DMS53 treated with DMSO at 0.1 percent for 48 hours (cell line): ENCODE data around the gene ADAMTSL1.

ENCODE experiments used
- DNase-seq: peaks from one replicate; lab custom pipeline; 2025; ENCODE audit not compliant: unreplicated experiment; lab: John Stamatoyannopoulos, UW

The ADAMTSL1 gene

DNA sequence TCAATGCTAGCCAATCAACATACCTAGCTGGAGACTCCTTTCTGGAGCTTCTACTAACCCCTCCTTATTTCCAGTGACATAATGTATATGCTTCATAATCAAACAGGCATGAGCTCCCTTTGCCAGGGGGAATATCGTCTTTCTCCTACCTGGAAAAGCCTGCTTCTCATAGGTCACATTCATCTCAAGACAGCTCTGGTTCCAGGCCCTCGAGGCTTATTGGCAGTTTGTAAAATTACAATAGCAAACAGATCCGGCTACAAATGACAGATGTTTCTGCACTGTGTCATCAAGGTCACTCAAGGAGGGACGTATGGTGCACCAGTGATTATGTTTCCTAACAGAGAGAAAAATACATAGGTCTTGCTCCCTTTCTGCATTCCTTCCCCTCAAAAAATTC is 419.1 kb downstream of the ADAMTSL1 start:
- DNase-seq = peak; percentile 3

DNA sequence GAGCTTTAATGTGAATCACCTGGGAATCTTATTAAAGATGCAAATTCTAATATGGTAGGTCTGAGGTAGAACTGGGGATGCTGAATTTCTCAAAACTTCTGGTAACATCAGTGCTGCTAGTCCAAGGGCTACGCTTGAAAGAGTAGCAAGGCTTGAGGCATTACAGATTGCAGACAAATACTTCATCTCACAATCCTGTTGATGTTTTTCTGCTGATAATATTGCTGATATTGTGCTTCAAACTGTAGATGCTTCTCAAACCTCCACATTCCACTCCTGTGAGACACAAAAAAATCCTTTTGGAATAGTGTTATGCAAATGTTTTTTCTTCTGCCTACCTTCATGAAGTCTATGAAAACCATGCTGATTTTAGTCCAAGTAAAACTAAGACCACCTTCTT is 419.5 kb downstream of the ADAMTSL1 start:
- DNase-seq = no peak

- no peak for DNase-seq
These were observed 422.1 kb downstream of the ADAMTSL1 start for GRCh38 chr9:18896004-18896403.

DNA sequence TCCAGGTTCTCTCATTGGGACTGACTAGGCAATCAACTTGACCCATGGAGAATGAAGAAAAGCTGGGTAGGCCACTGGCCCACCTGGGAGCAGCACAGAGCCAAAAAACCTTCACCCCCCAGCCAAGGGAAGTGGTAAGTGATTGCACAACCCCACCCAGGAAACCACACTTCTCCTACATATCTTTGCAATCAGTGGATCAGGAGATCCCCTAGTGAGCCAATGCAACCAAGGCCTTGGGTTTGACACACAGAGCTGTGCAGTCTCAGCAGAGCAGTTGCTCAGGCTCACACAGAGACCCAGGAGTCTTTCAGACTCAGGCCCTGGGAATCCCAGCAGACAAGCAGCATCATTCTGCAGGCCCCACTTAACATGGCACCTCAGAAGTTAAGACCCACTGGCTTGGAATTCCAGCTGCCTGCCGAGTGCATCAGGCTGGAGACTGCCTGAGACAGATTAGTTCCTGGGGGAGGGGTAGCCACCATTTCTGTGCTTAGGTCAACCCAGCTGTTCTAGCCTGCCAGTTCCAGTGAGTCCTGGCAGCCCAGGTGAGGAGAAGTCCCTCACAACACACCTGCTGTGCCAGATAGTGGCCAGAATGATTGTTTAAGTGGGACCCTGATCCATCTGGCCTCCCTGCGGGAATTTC is 422.7 kb downstream of the ADAMTSL1 start:
- peak; percentile 73 for DNase-seq

DNA sequence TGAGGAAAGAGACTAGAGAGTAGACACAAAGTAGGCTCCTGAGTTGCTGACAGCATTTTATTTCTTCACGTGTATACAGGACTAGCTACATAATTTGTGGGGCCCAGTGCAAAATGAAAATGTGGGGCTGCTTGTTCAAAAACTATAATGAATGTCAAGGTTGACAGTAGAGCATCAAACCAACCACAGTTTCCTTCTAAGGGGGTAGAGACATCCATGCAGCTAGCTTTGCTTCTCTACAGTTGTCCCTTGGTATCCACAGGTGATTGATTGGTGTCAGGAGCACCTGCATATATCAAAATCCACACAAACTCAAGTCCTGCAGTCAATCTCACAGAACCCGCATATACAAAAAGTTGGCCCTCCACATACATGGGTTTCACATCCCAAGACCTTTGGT is 429.5 kb downstream of the ADAMTSL1 start:
- DNase-seq = no peak

DNA sequence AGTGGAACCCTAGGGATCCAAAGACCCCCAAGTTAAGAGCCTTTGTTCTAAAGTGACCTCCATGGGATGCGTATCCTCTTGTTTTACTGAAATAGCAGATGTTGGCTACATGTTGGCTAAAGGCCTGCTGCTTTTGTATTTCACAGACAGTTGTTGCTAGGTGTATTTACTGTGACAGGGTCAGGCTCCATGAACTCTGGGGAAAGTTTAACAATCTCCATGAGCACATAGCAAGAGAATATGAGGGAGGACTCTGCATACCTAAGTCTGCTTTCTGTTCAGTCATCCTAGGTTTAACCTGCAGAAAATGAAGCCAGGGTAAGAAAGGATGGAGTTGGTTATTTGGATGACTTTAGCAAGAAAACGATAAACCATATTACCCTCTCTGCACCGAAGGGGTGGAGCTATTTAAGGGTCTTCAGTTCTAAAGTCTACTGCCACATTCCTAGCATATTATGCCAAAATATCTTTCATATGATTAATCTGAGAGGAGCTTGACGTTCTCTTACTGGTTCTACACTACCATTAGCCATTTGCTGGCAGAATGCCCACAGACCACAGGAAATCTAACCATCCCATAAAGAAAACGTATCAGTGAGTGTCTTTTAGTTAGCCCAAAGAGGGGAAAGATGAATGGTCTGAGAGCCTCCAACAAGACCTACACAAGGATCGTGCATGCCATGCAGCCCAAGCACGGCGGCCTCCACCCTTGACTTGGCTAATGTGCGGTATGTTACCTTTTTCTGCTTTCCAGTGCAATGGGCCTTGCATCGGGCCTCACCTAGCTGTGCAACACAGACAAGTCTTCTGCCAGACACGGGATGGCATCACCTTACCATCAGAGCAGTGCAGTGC is 431.3 kb downstream of the ADAMTSL1 start:
- no peak for DNase-seq

DNA sequence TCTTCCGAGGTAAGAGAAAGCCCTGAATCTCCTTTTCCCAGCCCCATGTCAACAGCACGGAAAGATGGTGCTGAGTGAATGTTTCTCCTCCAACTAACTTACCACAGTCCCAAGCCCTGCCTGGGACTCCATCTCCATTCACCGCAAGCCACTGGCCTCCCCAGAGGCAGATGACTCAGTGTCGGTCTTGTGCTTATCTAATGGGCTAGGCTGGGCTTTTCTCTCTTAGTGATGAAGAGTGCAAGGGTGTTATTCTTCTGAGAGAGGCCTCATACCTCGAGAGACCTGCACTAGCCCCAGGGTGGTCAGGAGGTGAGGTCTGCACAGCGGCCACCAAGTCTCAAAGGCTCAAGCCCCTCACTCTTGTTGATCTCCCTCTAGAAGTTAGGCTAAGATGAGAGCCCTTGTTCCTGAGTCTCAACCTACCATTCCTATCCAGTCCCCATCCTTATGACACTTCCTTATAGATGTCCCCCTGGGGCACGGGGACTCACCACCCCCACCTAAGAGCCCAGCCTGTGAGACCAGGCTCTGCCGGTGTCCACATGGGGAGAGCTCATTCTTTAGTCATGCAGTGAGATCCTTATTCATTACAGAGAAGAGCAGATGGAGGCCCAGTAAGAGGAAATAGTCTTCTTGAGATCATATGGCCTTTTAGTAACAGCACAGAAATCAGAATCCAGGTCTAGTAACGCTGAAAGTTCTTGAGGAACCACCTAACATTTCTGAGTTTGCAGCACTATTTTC is 432.1 kb downstream of the ADAMTSL1 start:
- no peak for DNase-seq

- peak; percentile 2 for DNase-seq
These were observed 432.9 kb downstream of the ADAMTSL1 start for GRCh38 chr9:18906656-18907395.

- no peak for DNase-seq
These were observed 434.1 kb downstream of the ADAMTSL1 start for GRCh38 chr9:18907927-18908625.

DNA sequence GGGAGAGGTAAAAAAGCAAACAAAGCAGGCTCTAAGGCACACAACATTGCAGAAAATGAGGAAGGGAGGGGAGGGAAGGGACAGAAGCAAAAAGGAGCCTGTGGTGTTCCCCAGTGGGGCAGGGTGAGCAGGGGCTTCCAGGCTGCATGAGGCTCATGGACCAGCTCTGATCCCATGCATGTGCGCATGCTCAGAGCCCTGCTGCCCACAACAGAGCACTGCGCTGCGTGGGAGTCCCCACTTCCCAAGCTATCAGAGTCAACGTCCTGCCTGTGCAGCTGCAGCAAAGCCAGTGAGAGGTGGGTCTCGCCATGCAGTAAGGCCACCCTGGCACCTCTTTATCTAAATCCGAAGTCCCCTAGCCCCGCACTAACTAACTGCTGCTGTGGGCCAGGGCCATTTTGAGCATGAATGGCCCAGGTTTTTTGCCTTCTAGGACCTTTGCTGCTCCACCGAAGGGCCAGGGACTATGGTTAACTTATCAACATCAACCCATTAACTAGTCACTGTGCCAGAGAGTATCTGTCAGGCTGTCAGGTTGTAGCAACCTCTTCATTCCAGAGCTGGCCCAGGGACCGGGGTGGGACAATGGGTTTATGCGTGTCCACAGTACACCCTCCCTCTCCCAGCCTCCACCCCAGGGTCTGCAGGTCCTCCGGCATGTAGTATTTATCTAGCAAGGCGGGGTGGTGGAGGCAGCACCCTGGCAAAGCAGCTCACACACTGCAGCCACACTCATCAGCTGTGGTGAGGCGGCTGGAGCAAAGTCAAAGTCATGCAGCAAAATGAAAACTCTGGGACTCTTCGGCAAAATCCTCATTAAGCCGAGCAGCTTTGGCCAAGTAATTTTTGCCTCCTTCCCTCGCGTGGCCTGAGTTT is 435.4 kb downstream of the ADAMTSL1 start:
- no peak for DNase-seq

DNA sequence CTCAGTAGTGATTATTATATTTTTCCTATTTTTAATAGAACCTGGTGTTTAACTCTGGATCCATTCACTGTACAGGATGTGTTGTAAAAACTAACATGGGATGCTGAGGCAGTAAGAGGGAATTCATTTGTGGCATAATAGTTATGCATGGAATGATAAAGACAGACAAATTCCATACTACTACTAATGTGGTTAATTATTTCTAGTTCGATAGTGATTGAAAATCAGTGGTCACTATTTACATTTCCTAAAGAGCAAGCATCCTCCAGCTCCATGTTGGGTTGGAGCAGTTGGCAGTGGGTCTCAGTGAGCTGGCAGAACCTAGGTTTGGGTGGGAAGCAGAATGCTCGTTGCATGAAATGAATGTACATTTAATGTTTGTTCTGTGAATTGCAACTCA is 436.5 kb downstream of the ADAMTSL1 start:
- no peak for DNase-seq

GRCh38 chr9:18910916-18911315 is 437.0 kb downstream of the ADAMTSL1 start:
- peak; percentile 79 for DNase-seq

DNA sequence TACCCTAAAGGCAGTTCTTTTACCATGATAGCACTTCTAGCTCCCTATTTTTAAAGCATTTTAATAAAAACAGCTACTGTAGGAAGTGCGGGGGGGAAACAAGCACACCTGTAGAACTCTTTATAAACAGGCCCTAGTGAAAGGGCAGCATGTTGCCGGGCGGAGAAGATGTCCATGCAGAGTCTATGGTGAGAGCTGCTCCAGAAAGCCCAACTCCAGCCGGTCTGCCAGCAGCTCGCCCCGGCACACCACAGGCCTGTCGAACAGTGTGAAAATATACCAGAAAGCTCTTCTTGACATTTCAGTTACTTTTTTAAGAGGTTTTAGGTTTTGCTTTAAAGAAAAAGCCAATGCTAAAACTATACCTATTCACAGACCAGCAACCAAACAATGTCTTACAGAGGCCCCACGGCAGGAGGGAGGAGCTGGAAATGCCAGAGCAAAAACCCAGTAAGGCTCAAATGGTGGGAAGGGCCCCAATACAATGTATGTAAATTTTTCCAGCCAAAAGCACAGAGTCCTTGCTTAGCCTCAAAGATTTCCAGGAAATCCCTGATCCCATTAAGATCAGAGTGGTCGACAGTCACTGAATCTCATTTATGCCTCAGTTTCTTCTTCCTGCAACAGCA is 437.9 kb downstream of the ADAMTSL1 start:
- no peak for DNase-seq

GRCh38 chr9:18920141-18921084 is 446.5 kb downstream of the ADAMTSL1 start:
- peak; percentile 28 for DNase-seq

DNA sequence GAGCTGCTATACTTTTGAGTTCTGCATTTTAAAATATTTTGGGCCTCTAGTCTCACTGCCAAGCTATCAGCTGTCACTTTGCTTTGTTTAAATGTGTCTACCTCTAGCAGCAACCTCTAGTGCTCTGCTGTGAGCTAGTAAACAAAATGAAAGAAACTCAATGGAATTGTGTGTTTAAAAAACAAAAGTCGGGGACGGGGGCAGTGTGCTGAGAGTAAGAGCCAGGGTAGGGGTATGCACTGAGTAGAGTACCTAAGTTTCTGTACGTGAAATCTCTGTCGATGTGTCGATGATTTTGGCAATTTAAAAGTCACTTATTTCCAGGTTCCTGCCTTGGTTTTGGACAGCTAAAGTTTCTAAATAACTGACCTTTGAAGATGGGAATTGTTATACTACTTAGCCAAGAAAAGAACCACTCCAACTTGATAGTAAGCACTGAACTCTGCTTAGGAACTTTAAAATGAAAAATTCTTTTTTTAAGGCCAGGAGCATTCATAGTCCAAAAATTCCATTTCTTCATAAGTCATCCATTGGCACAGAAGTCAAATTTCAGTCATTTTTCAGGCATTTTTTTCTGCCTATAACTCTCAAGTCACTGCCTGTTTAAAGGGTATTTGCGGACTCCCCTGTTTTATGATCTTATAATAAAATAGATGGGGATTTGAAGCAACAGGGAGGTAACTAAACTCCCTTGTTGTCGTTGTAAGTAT is 447.6 kb downstream of the ADAMTSL1 start:
- DNase-seq = no peak

GRCh38 chr9:18922161-18922885 is 448.4 kb downstream of the ADAMTSL1 start:
- DNase-seq = no peak

GRCh38 chr9:18923167-18923566 is 449.2 kb downstream of the ADAMTSL1 start:
- DNase-seq = no peak
